Measurements from ENCODE around the gene NPTN. TPM values are rescaled to one million over a fixed set of nuclear protein-coding genes. Genes with fewer than 3 reads are reported as not detected.

NPTN gene
- total and polyA plus RNA-seq, 9 of the 15 experiments (the other 6 are each of a cell fraction or from before 2014, with no cell fraction given), result 9.6 to 48.5 (median 21.7) TPM

GRCh38 chr15:73677146-73677607, 44.0 kb upstream of the NPTN start (continued):
- peak in 1 of 3 experiments; percentile 62 for TF ChIP-seq YY1 (IDR thresholded peaks at IDR 0.05; ENCODE audit: borderline replicate concordance in 1 of 3, control insufficient read depth in 1 of 3, extremely low read depth in 1 of 3, insufficient read depth in 3 of 3, insufficient read length in 1 of 3, insufficient replicate concordance in 2 of 3, low read depth in 1 of 3, low read length in 2 of 3)
- TF ChIP-seq, protein P1, sequence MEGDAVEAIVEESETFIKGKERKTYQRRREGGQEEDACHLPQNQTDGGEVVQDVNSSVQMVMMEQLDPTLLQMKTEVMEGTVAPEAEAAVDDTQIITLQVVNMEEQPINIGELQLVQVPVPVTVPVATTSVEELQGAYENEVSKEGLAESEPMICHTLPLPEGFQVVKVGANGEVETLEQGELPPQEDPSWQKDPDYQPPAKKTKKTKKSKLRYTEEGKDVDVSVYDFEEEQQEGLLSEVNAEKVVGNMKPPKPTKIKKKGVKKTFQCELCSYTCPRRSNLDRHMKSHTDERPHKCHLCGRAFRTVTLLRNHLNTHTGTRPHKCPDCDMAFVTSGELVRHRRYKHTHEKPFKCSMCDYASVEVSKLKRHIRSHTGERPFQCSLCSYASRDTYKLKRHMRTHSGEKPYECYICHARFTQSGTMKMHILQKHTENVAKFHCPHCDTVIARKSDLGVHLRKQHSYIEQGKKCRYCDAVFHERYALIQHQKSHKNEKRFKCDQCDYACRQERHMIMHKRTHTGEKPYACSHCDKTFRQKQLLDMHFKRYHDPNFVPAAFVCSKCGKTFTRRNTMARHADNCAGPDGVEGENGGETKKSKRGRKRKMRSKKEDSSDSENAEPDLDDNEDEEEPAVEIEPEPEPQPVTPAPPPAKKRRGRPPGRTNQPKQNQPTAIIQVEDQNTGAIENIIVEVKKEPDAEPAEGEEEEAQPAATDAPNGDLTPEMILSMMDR (IDR thresholded peaks at IDR 0.05 in 2 of 3, conservative IDR thresholded peaks at IDR 0.05 in 1 of 3; ENCODE audit: insufficient read depth in 2 of 3, low read depth in 1 of 3, low read length in 3 of 3), result peak; percentile 63 to 86 (median 81)
- no peak for TF ChIP-seq PHB (CRISPR knock-in tag; IDR thresholded peaks at IDR 0.05)
- no peak for TF ChIP-seq TCF7L2 (IDR thresholded peaks at IDR 0.05; ENCODE audit: low read depth, low read length)
- TF ChIP-seq ZNF232 (CRISPR knock-in tag; IDR thresholded peaks at IDR 0.05), result no peak
- TF ChIP-seq HNRNPH1 (optimal IDR thresholded peaks at IDR 0.05; ENCODE audit: low read depth, low read length), result no peak
- TF ChIP-seq ZNF696 (CRISPR knock-in tag; conservative IDR thresholded peaks at IDR 0.05), result no peak
- TF ChIP-seq BHLHE40 (IDR thresholded peaks at IDR 0.05; ENCODE audit: low read length), result no peak
- TF ChIP-seq CTBP1 (IDR thresholded peaks at IDR 0.05; ENCODE audit: borderline replicate concordance), result peak; percentile 49; the same call in 1 of the 2 replicates
- no peak for TF ChIP-seq SIX5 (IDR thresholded peaks at IDR 0.05; ENCODE audit: borderline replicate concordance in 1 of 2, insufficient read depth in 1 of 2, low read depth in 1 of 2, low read length in 2 of 2)
- TF ChIP-seq BRCA1 (IDR thresholded peaks at IDR 0.05), result no peak
- no peak for TF ChIP-seq BRCA1 (CRISPR knock-in tag; IDR thresholded peaks at IDR 0.05)
- TF ChIP-seq, protein P2, sequence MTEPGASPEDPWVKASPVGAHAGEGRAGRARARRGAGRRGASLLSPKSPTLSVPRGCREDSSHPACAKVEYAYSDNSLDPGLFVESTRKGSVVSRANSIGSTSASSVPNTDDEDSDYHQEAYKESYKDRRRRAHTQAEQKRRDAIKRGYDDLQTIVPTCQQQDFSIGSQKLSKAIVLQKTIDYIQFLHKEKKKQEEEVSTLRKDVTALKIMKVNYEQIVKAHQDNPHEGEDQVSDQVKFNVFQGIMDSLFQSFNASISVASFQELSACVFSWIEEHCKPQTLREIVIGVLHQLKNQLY (CRISPR knock-in tag; conservative IDR thresholded peaks at IDR 0.05), result no peak
- TF ChIP-seq, protein P3, sequence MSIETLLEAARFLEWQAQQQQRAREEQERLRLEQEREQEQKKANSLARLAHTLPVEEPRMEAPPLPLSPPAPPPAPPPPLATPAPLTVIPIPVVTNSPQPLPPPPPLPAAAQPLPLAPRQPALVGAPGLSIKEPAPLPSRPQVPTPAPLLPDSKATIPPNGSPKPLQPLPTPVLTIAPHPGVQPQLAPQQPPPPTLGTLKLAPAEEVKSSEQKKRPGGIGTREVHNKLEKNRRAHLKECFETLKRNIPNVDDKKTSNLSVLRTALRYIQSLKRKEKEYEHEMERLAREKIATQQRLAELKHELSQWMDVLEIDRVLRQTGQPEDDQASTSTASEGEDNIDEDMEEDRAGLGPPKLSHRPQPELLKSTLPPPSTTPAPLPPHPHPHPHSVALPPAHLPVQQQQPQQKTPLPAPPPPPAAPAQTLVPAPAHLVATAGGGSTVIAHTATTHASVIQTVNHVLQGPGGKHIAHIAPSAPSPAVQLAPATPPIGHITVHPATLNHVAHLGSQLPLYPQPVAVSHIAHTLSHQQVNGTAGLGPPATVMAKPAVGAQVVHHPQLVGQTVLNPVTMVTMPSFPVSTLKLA (conservative IDR thresholded peaks at IDR 0.05), result no peak
- TF ChIP-seq KLF16 (IDR thresholded peaks at IDR 0.05), result no peak
- 0 out of 2 replicates have a peak, but pooled peaks have one; percentile 10 for TF ChIP-seq JUND (IDR thresholded peaks at IDR 0.05; ENCODE audit: borderline replicate concordance, low read depth, low read length)
- no peak for TF ChIP-seq JUND (tag; IDR thresholded peaks at IDR 0.05; ENCODE audit: borderline replicate concordance, low read depth, low read length)
- TF ChIP-seq BRF2 (IDR thresholded peaks at IDR 0.05; ENCODE audit: borderline replicate concordance, insufficient read depth, insufficient read length), result no peak
- TF ChIP-seq, protein P4, sequence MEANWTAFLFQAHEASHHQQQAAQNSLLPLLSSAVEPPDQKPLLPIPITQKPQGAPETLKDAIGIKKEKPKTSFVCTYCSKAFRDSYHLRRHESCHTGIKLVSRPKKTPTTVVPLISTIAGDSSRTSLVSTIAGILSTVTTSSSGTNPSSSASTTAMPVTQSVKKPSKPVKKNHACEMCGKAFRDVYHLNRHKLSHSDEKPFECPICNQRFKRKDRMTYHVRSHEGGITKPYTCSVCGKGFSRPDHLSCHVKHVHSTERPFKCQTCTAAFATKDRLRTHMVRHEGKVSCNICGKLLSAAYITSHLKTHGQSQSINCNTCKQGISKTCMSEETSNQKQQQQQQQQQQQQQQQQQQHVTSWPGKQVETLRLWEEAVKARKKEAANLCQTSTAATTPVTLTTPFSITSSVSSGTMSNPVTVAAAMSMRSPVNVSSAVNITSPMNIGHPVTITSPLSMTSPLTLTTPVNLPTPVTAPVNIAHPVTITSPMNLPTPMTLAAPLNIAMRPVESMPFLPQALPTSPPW (CRISPR knock-in tag; IDR thresholded peaks at IDR 0.05), result no peak
- peak; percentile 59 for TF ChIP-seq SMC3 (conservative IDR thresholded peaks at IDR 0.05; ENCODE audit: insufficient read depth, low read depth, low read length)
- no peak for TF ChIP-seq TAF7 (tag; IDR thresholded peaks at IDR 0.05)
